ENCODE data around the gene LONP2. TPM values are rescaled to one million over a fixed set of nuclear protein-coding genes. Genes with fewer than 3 reads are reported as not detected.
"Not testable (repeated sequence)": the region's sequence is repeated elsewhere in the genome, so short reads cannot be mapped to it uniquely, and the experiment has no call there.

The LONP2 gene
- total and polyA plus RNA-seq, 2 experiments from 2014 or later = 12.4 to 25.2 TPM

- peak overlapping the region; percentile 51 for H3K4me2 ChIP-seq
- TF ChIP-seq REST (IDR thresholded peaks at IDR 0.05; ENCODE audit: unreplicated experiment) (no peak), EZH2phosphoT487 (IDR thresholded peaks at IDR 0.05; ENCODE audit: unreplicated experiment) (no peak), ZNF331 (CRISPR knock-in tag; IDR thresholded peaks at IDR 0.05; ENCODE audit: low read depth) (no peak)
Measured at GRCh38 chr16:48374255-48374654, 130.2 kb downstream of the LONP2 start.

GRCh38 chr16:48377301-48377700 lies 133.2 kb downstream of the LONP2 start:
- H3K27ac ChIP-seq (ENCODE audit: low read depth); H3K27me3 ChIP-seq (ENCODE audit: insufficient read depth); H3K9me2 ChIP-seq (ENCODE audit: insufficient read depth); H3K27me3 Mint-ChIP-seq (ENCODE audit: insufficient read depth, low read depth, poor library complexity); H3K36me3 ChIP-seq (ENCODE audit: insufficient read depth); DNase-seq (ENCODE audit: low spot score); H2AFZ ChIP-seq; H3K4me3 Mint-ChIP-seq; H3K4me3 ChIP-seq; H3F3A ChIP-seq (replicated peaks; ENCODE audit: low read depth); H3K36me3 Mint-ChIP-seq (ENCODE audit: low read depth); H3K9me3 Mint-ChIP-seq; ATAC-seq; H3K27ac Mint-ChIP-seq; H3K4me2 ChIP-seq: not testable (repeated sequence)
- H3K4me1 ChIP-seq (ENCODE audit: insufficient read depth) = peaks cover 81% of the 10 kb centered on the region
- H3K4me1 Mint-ChIP-seq = peaks cover 39% of the 10 kb centered on the region
- peaks cover 100% of the 10 kb centered on the region for H3K79me2 ChIP-seq (replicated peaks; ENCODE audit: insufficient read depth)
- H4K20me1 ChIP-seq (replicated peaks; ENCODE audit: insufficient read depth) = peaks cover 58% of the 10 kb centered on the region

More at GRCh38 chr16:48374255-48374654, 130.2 kb downstream of the LONP2 start:
- Histone ChIP-seq H4K20me1 (replicated peaks; ENCODE audit: insufficient read depth) (peaks cover 56% of the 10 kb centered on the region), H3K4me3 (no peak overlapping the region), H3K36me3 (ENCODE audit: insufficient read depth) (no peaks in the 10 kb centered on the region), H2AFZ (no peak overlapping the region), H3K27me3 (ENCODE audit: insufficient read depth) (no peaks in the 10 kb centered on the region), H3F3A (replicated peaks; ENCODE audit: low read depth) (no peaks in the 10 kb centered on the region), H3K27ac (ENCODE audit: low read depth) (peak overlapping the region; percentile 18; the same call in 1 of the 2 replicates), H3K9me2 (ENCODE audit: insufficient read depth) (no peaks in the 10 kb centered on the region), H3K4me1 (ENCODE audit: insufficient read depth) (peaks cover 54% of the 10 kb centered on the region), H3K79me2 (replicated peaks; ENCODE audit: insufficient read depth) (peaks cover 100% of the 10 kb centered on the region)
- DNase-seq (ENCODE audit: low spot score) (no peak), ATAC-seq (no peak)
- no peaks in the 10 kb centered on the region for H3K27me3 Mint-ChIP-seq (ENCODE audit: insufficient read depth, low read depth, poor library complexity)
- no peaks in the 10 kb centered on the region for H3K9me3 Mint-ChIP-seq
- H3K4me3 Mint-ChIP-seq = no peak overlapping the region
- H3K4me1 Mint-ChIP-seq = peaks cover 32% of the 10 kb centered on the region
- H3K27ac Mint-ChIP-seq = no peak overlapping the region
- H3K36me3 Mint-ChIP-seq (ENCODE audit: low read depth) = no peaks in the 10 kb centered on the region

GRCh38 chr16:48378276-48378675 lies 134.2 kb downstream of the LONP2 start:
- DNase-seq (ENCODE audit: low spot score) = no peak
- Mint-ChIP-seq H3K36me3 (ENCODE audit: low read depth) (no peaks in the 10 kb centered on the region; the same call in 2 of the 3 replicates), H3K9me3 (no peaks in the 10 kb centered on the region), H3K27ac (no peak overlapping the region), H3K4me1 (peaks cover 43% of the 10 kb centered on the region), H3K27me3 (ENCODE audit: insufficient read depth, low read depth, poor library complexity) (peaks cover 5% of the 10 kb centered on the region), H3K4me3 (no peak overlapping the region)
- Histone ChIP-seq H3K36me3 (ENCODE audit: insufficient read depth) (no peaks in the 10 kb centered on the region), H3K27ac (ENCODE audit: low read depth) (no peak overlapping the region), H3K4me3 (no peak overlapping the region), H3K79me2 (replicated peaks; ENCODE audit: insufficient read depth) (peaks cover 100% of the 10 kb centered on the region), H4K20me1 (replicated peaks; ENCODE audit: insufficient read depth) (peaks cover 51% of the 10 kb centered on the region), H3K4me2 (0 out of 2 replicates have a peak overlapping the region, but pooled peaks have one; percentile 66), H2AFZ (no peak overlapping the region), H3K27me3 (ENCODE audit: insufficient read depth) (no peaks in the 10 kb centered on the region), H3F3A (replicated peaks; ENCODE audit: low read depth) (no peaks in the 10 kb centered on the region), H3K9me2 (ENCODE audit: insufficient read depth) (no peaks in the 10 kb centered on the region), H3K4me1 (ENCODE audit: insufficient read depth) (peaks cover 79% of the 10 kb centered on the region)
- ATAC-seq = no peak
- TF ChIP-seq ETS1 (IDR thresholded peaks at IDR 0.05) = no peak
- TF ChIP-seq ZNF462 (CRISPR knock-in tag; IDR thresholded peaks at IDR 0.05) = no peak
- TF ChIP-seq POLR2AphosphoS5 (IDR thresholded peaks at IDR 0.05; ENCODE audit: low read depth) = no peak

Data from GM23338 (cell line).